Activated naive CD4-positive, alpha-beta T cell treated with anti-CD3 and anti-CD28 coated beads, Interleukin-2, amount 50 U/mL, for 72 hours (primary cell): ENCODE results near the gene LRRC46. TPM values are rescaled to one million over a fixed set of nuclear protein-coding genes. Genes with fewer than 3 reads are reported as not detected.

Experiments used
- ATAC-seq, 2 donors: fragments of 150-1000 bp; cut with Tn5 transposase; 2 replicates each; pipeline ENCODE4 v1.10.0; 2021; ENCODE audit warnings: mild to moderate bottlenecking in 2 of 2, moderate library complexity in 2 of 2
- DNase-seq, 2 donors: peaks; one replicate each; pipeline ENCODE4 v3.0.0; 2021 to 2022; ENCODE audit warnings: low spot score in 2 of 2
- H3K27ac Mint-ChIP-seq, 2 donors: one replicate each; pipeline ENCODE4 v1.8.0; 2022; ENCODE audit warnings: mild to moderate bottlenecking in 2 of 2, mixed read lengths in 2 of 2
- H3K36me3 Mint-ChIP-seq, 2 donors: one replicate each; pipeline ENCODE4 v1.8.0; 2022; ENCODE audit warnings: mixed read lengths in 2 of 2
- H3K9me3 Mint-ChIP-seq, 2 donors: one replicate each; pipeline ENCODE4 v1.8.0; 2022; ENCODE audit warnings: mixed read lengths in 2 of 2
- total RNA-seq, 2 donors: library from RNA; stranded (reverse); gene quantifications; one replicate each; pipeline ENCODE4 v1.2.3, GENCODE V29; 2022

The LRRC46 gene, protein sequence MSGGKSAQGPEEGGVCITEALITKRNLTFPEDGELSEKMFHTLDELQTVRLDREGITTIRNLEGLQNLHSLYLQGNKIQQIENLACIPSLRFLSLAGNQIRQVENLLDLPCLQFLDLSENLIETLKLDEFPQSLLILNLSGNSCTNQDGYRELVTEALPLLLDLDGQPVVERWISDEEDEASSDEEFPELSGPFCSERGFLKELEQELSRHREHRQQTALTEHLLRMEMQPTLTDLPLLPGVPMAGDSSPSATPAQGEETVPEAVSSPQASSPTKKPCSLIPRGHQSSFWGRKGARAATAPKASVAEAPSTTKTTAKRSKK
- total RNA-seq: under 1 TPM; 0.46 to 0.60 TPM

DNA sequence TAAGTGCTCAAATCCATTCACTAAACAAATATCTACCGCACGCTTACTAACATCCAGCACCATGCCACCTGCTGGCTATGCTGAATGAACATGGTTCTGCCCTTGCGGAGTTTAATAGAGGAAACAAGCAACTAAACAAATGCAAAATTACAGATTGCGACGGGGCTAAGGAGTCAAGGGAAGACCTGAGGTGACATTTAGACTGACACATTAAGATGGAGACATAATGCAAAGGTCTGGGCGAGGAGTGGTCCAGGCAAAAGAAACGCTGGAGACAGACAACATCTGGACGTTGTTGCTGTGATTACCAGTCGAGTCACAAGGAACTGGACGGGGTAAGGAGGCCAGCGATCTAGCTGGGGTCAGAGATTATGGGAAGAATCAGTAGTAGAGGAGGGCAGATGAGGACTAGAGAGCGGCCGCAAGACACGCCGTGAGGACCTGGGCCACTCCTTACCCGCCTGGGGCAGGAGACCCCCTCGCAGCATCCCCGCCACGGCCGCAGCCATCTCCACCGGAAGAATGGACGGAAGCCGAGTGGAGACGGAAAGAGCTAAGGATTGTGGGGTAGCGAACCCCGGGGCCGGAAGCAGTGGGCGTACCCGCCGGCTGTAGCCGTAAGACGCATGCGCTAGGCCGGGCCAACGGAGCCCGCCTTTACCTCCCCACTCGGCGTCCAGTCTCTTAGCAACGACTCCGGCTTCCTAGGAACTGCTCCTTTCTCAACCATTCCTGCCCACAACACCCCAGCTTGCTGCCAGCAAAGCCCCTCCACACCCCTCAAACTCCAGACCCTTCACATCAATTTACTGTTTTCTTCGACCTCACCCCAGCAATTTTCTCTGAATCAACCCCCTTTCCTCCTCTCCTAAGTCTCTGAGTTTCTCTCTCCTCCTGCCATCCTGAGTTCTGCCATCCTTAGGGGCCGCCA lies at the start of gene LRRC46, which contains the start of gene MRPL10:
TSS of gene LRRC46 (plus strand) at position 668 of the 931 bp plus-strand sequence. CDS start 320 bp downstream, outside the sequence.
TSS of gene MRPL10 (minus strand) at position 539 of the 931 bp plus-strand sequence. CDS start at position 509, 30 bp downstream.
- peak; percentile 95 to 98 for ATAC-seq
- peak within 1 kb of the TSS; percentile 89 for H3K27ac Mint-ChIP-seq
- peak; percentile 91 to 93 for DNase-seq

DNA sequence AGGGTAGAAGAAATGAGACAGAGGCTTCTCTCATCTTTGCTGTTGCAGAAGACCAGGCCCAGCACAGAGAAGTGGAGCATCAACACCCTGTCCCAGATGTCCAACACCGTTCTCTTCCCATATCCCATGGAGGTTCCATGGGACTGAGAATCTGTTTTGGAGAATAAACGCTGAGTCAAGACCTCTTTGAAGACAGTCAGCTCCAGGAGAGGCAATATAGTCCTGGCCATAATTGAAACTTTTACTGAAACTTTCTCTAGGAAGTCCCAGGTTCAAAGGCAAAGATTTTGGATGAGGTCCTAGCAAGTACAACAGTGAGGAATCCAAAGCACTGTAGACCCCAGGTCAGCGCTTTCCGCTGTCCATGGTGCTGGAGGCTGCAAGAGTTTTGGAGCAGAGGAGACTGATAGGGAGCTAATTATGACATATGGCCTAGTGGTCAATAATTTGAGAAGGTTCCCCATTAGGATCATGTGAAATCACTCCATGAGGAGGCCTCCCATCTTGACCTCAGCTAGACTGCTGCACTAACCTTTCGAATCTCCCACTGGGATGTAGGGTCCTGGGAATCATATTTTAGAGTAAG lies 45.8 kb upstream of the LRRC46 start:
- Mint-ChIP-seq H3K36me3 (no peaks in the 10 kb centered on the region), H3K27ac (no peak overlapping the region), H3K9me3 (no peaks in the 10 kb centered on the region)
- peak in 1 of 2 donors; percentile 41 for DNase-seq
- no peak for ATAC-seq

More for the DNA sequence above, at the start of gene LRRC46, which contains the start of gene MRPL10:
- Mint-ChIP-seq H3K9me3 (no peaks in the 10 kb centered on the region), H3K36me3 (peaks cover 11 to 15% of the 10 kb centered on the region in 2 donors)

DNA sequence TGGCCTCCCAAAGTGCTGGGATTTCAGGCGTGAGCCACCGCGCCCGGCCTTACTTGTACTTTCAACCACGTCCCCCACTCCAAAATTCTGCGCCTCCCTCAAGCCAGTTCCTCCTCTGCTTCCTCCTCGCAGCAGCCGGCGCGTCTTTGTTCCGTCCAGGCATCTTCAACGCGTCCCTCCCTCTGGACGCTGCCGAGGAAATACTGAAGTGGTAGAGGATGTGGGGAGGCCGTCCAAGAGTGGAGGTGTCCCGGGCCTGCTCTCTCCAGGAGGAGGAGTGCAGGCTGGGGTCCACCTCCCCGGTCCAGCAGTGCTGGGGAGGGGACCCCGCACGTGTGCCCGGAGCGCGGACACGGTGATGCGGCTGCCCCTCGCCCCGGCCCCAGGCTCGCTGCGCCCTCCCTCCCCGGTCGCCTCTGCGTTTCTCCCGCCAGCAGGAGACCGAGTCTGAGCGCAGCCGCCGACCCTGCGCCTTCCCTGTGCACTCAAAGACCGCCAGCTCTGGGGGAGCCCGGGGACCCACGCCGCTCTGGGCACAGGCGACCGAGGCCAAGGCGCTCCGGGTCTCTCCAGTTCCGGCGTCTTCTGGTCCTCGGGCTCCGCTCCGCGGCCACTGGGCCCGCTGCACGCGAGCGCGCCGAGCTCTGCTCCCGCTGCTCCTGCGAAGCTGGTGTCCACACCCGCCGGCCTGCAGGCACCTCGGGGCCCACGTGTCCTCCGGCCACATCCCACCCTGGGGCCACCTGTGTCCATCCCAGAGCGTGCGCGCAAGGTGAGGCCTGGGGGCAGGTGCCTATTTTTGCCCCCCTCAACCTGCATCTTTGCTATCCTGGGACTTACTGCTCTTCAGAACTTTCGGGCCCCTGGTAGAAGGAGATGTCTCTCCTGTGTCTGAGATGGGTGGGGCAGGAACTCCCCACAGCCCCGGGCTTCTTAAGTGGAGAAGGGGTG lies 41.6 kb upstream of the LRRC46 start:
- no peaks in the 10 kb centered on the region for H3K36me3 Mint-ChIP-seq
- H3K9me3 Mint-ChIP-seq: no peaks in the 10 kb centered on the region
- H3K27ac Mint-ChIP-seq: no peak overlapping the region
- DNase-seq: peak in 1 of 2 donors; percentile 68
- peak; percentile 97 to 98 for ATAC-seq

DNA sequence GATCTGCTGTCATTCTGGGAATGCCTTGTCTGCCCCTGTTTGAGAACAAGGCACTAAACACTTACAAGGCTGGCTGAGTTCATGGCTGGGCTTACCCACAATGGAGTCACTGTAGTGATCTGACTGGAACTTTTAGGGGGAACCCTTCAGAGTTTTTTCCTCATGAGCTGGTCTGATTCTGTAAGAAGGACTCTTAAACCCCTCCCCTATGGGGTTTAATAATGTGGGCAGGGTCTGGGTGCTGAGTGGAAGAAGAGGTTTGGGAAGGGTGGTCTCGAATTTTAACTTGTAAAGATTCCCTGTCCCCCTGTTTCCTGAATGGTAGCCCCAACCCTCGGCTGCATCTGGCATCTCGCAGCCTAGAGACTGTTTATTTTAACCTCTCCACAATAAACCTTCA lies 40.4 kb upstream of the LRRC46 start:
- no peaks in the 10 kb centered on the region for H3K9me3 Mint-ChIP-seq
- ATAC-seq (no peak), DNase-seq (no peak)
- no peaks in the 10 kb centered on the region for H3K36me3 Mint-ChIP-seq
- no peak overlapping the region for H3K27ac Mint-ChIP-seq

- DNase-seq: no peak
- Mint-ChIP-seq H3K27ac (no peak overlapping the region), H3K9me3 (no peaks in the 10 kb centered on the region), H3K36me3 (no peaks in the 10 kb centered on the region)
- no peak for ATAC-seq
Observed at GRCh38 chr17:47792457-47792856, 39.0 kb upstream of the LRRC46 start.

- H3K36me3 Mint-ChIP-seq: no peaks in the 10 kb centered on the region
- no peak for DNase-seq
- no peak for ATAC-seq
- H3K9me3 Mint-ChIP-seq: no peaks in the 10 kb centered on the region
- H3K27ac Mint-ChIP-seq: peak overlapping the region in 1 of 2 donors; percentile 40
Observed at GRCh38 chr17:47792979-47793378, 38.5 kb upstream of the LRRC46 start.

GRCh38 chr17:47797797-47798196 lies 33.7 kb upstream of the LRRC46 start:
- DNase-seq (no peak), ATAC-seq (no peak)
- Mint-ChIP-seq H3K27ac (no peak overlapping the region), H3K9me3 (no peaks in the 10 kb centered on the region), H3K36me3 (no peaks in the 10 kb centered on the region)

DNA sequence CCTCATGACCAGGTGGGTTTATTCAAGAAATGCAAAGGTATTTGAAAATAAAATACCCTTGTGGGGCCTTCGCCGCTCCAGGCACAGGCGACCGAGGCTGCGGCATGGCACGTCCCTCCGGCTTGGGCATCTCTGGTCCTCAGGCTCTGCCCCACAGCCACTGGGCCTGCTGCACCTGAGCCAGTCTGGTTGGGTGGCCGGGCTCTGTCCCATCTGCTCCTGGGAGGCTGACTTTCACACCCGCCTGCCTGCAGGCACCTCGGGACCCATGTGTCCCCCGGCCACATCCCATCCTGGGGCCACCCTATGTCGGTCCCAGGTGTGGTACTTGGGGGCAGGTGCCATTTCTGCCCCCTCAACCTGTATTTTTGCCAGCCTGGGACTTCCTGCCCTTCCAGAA lies 30.8 kb upstream of the LRRC46 start:
- ATAC-seq (no peak), DNase-seq (no peak)
- H3K27ac Mint-ChIP-seq: peak overlapping the region in 1 of 2 donors; percentile 3
- H3K9me3 Mint-ChIP-seq: no peaks in the 10 kb centered on the region
- H3K36me3 Mint-ChIP-seq: no peaks in the 10 kb centered on the region

DNA sequence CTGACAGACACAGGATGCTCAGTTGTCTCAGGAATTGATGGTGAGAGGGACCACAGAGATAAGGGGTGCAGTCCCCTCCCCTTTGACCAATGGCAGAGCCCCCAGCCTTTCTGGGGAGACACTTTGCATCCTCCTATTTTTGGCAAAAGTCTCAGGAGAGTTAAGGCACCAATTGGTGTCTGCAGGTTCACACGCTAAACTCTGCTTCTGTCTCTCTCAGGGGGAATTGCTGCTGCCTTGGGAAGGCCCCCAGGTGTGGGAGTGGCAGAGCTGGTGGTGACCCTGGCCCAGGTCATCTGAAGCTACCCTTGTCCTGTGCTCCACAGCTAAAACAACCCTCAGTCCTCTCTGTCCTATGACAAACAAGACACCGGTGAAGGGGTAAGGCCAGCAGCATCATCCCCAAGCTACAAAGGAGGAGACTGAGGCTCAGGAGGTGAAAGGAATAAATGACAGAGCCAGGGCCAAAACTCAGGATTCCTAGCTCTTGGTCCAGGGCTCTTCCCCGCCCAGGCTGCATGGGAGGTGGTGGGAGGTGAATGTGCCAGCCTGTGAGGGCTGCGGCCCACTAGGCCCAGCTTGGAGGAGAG lies 30.2 kb upstream of the LRRC46 start:
- ATAC-seq: no peak
- Mint-ChIP-seq H3K9me3 (no peaks in the 10 kb centered on the region), H3K36me3 (no peaks in the 10 kb centered on the region), H3K27ac (peak overlapping the region in 1 of 2 donors; percentile 44)
- no peak for DNase-seq

GRCh38 chr17:47801906-47802305 lies 29.6 kb upstream of the LRRC46 start:
- no peak for DNase-seq
- no peaks in the 10 kb centered on the region for H3K36me3 Mint-ChIP-seq
- no peaks in the 10 kb centered on the region for H3K9me3 Mint-ChIP-seq
- ATAC-seq: no peak
- no peak overlapping the region for H3K27ac Mint-ChIP-seq

DNA sequence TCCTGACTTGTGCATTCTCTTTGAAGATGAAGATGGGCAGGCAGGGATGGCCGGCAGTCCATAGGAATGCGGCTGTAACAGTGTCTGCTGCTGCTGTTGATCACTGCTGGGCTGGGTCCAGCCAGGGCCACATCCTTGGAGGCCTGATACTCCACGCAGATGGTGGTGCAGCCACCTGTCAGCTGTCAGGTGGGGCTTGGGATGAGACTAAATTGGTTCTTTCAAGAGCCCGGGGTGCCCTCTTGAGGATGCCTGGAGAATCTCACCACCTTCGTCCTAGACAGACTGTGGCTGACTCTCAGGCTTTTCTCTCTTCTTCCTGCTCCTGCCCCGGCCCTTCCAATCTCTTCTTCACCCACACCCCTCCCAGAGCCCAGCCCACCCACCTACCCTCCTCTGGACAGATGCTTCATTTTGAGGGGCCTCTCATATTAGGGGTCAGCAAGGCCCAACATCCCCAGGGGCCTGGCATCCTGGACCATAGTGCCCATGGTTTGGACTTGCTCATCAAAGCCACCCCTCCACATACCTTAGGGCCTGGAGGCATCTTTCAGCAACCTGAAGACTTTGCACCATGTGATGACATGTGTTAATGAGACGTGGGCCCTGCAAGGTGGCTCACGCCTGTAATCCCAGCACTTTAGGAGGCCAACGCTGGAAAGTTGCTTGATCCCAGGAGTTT lies 29.0 kb upstream of the LRRC46 start:
- H3K36me3 Mint-ChIP-seq: no peaks in the 10 kb centered on the region
- H3K9me3 Mint-ChIP-seq: no peaks in the 10 kb centered on the region
- DNase-seq: peak in 1 of 2 donors; percentile 63
- H3K27ac Mint-ChIP-seq: no peak overlapping the region
- peak; percentile 89 to 94 for ATAC-seq

DNA sequence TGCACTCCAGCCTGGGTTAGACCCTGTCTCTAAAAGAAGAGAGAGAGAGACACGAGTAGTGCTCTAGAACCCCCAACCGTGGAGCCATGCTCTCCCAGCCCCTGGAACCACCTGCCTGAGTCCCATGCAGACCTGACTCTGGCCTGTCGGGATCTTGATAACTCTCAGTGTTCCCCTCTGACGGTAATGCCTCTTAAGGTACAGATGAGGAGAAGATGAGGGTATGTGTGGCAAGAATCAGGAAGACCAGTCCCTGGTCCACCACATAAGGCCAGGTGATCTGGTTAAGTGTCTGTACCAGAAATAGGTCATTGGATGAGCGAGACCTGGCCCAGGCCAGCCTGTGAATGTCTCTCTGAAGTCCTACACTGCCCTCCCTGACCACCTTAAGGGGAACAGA lies 28.3 kb upstream of the LRRC46 start:
- no peaks in the 10 kb centered on the region for H3K9me3 Mint-ChIP-seq
- DNase-seq: no peak

DNA sequence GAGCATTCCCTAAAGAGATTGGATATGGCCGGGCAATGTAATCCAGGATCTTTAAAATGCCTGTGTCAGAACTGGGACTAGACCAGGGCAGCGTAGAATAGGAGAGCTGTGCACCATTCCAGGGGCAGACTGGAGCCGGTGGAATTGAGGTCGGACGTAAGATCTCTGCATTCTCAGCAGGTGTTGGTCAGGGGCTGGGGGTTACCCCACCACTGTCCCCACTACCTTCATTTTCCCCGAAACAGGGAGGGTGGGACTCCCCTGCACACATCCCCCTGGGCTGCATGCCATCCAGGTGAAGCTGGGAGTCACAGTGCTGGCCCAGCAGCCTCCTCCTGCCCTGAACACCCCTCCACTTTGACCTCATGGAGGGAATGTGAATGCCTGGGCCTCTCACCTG lies 27.7 kb upstream of the LRRC46 start:
- Mint-ChIP-seq H3K27ac (no peak overlapping the region), H3K9me3 (no peaks in the 10 kb centered on the region), H3K36me3 (no peaks in the 10 kb centered on the region)
- ATAC-seq (no peak), DNase-seq (no peak)

More for the DNA sequence above, 28.3 kb upstream of the LRRC46 start:
- ATAC-seq: no peak
- Mint-ChIP-seq H3K36me3 (no peaks in the 10 kb centered on the region), H3K27ac (no peak overlapping the region)

DNA sequence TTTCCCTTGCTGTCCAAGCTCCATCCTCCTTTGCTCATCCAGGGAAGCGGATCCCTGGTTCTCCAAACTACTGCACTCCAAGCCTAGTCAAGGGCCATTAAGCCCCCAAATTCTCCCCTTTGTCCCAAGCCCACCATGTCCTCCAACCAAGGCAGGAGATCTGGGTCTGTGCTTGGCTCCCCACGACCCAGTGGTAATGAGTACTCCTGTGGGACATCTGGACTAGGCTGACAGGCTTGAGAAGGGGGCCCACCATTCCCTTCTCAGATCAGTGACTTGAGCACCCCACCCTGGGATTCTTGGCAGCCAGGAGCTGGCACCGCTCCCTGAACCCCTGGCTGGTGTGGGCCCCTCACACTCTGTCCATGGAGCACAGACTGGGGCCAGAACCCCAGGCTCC lies 27.0 kb upstream of the LRRC46 start:
- DNase-seq: no peak
- no peak for ATAC-seq
- no peaks in the 10 kb centered on the region for H3K36me3 Mint-ChIP-seq
- H3K9me3 Mint-ChIP-seq: no peaks in the 10 kb centered on the region
- no peak overlapping the region for H3K27ac Mint-ChIP-seq
